ENCODE results near the gene ILDR1. TPM values are rescaled to one million over a fixed set of nuclear protein-coding genes. Genes with fewer than 3 reads are reported as not detected.

ILDR1 gene
- total and polyA plus RNA-seq, 2 experiments from 2014 or later = 0.66 to 0.97 TPM

DNA sequence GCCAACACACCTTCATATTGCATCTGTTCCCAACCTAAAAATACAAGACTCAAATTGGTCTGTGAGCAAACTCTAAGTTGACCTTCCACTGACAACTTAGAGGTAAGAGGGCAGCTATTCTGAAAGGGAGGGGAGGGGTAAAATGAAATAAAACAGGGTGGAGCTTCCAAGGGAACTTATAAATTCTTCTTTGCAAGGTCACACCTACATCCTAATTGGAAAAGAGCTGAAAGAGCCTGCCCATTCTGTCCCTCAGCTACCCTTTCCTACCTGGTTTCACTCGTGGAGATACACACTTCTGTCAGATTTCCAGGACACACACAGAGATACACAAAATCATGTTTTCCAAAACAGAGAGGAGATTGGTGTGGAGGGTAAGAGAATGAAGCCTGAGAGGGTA, 1.0 kb downstream of the ILDR1 start (continued):
- TF ChIP-seq, protein P1, sequence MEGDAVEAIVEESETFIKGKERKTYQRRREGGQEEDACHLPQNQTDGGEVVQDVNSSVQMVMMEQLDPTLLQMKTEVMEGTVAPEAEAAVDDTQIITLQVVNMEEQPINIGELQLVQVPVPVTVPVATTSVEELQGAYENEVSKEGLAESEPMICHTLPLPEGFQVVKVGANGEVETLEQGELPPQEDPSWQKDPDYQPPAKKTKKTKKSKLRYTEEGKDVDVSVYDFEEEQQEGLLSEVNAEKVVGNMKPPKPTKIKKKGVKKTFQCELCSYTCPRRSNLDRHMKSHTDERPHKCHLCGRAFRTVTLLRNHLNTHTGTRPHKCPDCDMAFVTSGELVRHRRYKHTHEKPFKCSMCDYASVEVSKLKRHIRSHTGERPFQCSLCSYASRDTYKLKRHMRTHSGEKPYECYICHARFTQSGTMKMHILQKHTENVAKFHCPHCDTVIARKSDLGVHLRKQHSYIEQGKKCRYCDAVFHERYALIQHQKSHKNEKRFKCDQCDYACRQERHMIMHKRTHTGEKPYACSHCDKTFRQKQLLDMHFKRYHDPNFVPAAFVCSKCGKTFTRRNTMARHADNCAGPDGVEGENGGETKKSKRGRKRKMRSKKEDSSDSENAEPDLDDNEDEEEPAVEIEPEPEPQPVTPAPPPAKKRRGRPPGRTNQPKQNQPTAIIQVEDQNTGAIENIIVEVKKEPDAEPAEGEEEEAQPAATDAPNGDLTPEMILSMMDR (conservative IDR thresholded peaks at IDR 0.05; ENCODE audit: low read depth in 2 of 2) = no peak
- TF ChIP-seq POLR2AphosphoS5 (IDR thresholded peaks at IDR 0.05; ENCODE audit: low read depth) = no peak

DNA sequence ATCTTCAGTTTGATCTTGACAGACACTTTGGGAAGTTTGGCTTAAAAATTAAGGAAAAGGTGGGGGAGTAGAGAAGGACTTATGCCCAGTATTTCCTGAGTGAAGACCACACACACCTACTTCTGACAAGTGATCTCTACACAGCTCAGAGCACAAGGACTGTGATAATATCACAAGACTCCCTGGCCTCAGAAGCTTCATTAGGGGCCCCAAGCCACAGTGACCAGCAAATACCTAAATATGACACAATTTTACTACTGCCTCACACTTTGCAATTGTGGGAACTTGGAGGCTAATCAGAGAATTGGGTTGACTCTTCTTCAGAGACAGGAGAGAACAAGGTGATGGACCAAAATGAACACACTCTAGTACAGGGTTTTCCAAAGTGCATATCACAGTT, 2.6 kb downstream of the ILDR1 start:
- no peak overlapping the region for H3K4me3 Mint-ChIP-seq
- Histone ChIP-seq H3K27ac (ENCODE audit: low read depth) (no peak overlapping the region), H2AFZ (no peak overlapping the region), H4K20me1 (replicated peaks; ENCODE audit: insufficient read depth) (no peaks in the 10 kb centered on the region), H3K27me3 (ENCODE audit: insufficient read depth) (no peaks in the 10 kb centered on the region; the same call in 1 of the 2 replicates), H3K36me3 (ENCODE audit: insufficient read depth) (no peaks in the 10 kb centered on the region), H3K9me2 (ENCODE audit: insufficient read depth) (no peaks in the 10 kb centered on the region), H3K4me1 (ENCODE audit: insufficient read depth) (peaks cover 13% of the 10 kb centered on the region), H3F3A (replicated peaks; ENCODE audit: low read depth) (no peaks in the 10 kb centered on the region; the same call in 1 of the 2 replicates), H3K79me2 (replicated peaks; ENCODE audit: insufficient read depth) (no peaks in the 10 kb centered on the region), H3K4me2 (no peak overlapping the region), H3K4me3 (no peak overlapping the region)
- peaks cover 15% of the 10 kb centered on the region for H3K4me1 Mint-ChIP-seq
- ATAC-seq (no peak), DNase-seq (ENCODE audit: low spot score) (no peak)
- no peaks in the 10 kb centered on the region for H3K36me3 Mint-ChIP-seq (ENCODE audit: low read depth)
- no peak for TF ChIP-seq JUNB (IDR thresholded peaks at IDR 0.05; ENCODE audit: unreplicated experiment)
- no peak for TF ChIP-seq CREB1 (CRISPR knock-in tag; IDR thresholded peaks at IDR 0.05; ENCODE audit: low read depth)
- TF ChIP-seq, protein P2, sequence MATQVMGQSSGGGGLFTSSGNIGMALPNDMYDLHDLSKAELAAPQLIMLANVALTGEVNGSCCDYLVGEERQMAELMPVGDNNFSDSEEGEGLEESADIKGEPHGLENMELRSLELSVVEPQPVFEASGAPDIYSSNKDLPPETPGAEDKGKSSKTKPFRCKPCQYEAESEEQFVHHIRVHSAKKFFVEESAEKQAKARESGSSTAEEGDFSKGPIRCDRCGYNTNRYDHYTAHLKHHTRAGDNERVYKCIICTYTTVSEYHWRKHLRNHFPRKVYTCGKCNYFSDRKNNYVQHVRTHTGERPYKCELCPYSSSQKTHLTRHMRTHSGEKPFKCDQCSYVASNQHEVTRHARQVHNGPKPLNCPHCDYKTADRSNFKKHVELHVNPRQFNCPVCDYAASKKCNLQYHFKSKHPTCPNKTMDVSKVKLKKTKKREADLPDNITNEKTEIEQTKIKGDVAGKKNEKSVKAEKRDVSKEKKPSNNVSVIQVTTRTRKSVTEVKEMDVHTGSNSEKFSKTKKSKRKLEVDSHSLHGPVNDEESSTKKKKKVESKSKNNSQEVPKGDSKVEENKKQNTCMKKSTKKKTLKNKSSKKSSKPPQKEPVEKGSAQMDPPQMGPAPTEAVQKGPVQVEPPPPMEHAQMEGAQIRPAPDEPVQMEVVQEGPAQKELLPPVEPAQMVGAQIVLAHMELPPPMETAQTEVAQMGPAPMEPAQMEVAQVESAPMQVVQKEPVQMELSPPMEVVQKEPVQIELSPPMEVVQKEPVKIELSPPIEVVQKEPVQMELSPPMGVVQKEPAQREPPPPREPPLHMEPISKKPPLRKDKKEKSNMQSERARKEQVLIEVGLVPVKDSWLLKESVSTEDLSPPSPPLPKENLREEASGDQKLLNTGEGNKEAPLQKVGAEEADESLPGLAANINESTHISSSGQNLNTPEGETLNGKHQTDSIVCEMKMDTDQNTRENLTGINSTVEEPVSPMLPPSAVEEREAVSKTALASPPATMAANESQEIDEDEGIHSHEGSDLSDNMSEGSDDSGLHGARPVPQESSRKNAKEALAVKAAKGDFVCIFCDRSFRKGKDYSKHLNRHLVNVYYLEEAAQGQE (IDR thresholded peaks at IDR 0.05; ENCODE audit: unreplicated experiment) = no peak
- no peak for TF ChIP-seq ZNF114 (CRISPR knock-in tag; IDR thresholded peaks at IDR 0.05)
- TF ChIP-seq POLR2AphosphoS5 (IDR thresholded peaks at IDR 0.05; ENCODE audit: low read depth) = no peak
- TF ChIP-seq, protein P3, sequence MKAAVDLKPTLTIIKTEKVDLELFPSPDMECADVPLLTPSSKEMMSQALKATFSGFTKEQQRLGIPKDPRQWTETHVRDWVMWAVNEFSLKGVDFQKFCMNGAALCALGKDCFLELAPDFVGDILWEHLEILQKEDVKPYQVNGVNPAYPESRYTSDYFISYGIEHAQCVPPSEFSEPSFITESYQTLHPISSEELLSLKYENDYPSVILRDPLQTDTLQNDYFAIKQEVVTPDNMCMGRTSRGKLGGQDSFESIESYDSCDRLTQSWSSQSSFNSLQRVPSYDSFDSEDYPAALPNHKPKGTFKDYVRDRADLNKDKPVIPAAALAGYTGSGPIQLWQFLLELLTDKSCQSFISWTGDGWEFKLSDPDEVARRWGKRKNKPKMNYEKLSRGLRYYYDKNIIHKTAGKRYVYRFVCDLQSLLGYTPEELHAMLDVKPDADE (IDR thresholded peaks at IDR 0.05) = no peak
- no peak for TF ChIP-seq STAT1 (IDR thresholded peaks at IDR 0.05; ENCODE audit: unreplicated experiment)
- H3K27me3 Mint-ChIP-seq (ENCODE audit: insufficient read depth, low read depth, poor library complexity) = no peaks in the 10 kb centered on the region
- no peaks in the 10 kb centered on the region for H3K9me3 Mint-ChIP-seq
- no peak overlapping the region for H3K27ac Mint-ChIP-seq
